ENCODE measurements around the gene SV2C.
"Not testable (repeated sequence)": the region's sequence is repeated elsewhere in the genome, so short reads cannot be mapped to it uniquely, and the experiment has no call there.

SV2C gene

DNA sequence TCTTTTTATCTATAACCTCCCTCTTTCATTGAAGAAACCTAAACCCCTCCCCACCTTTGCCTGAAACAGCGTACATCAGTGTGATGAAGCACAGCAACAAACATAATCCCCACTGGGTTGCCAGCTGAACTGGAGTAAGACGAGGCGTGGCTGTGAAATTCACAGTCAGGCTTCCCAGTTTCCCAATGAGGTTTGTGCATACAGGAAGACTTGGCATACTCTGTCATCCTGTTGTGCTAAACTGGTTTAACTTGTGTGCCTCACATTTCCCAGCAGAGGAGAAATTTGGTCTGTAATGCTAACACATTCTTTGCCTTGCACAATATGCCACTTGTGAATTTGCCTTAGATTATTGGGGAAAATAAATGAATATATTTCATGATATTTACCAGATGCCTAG, 121.5 kb downstream of the SV2C start:
- DNase-seq: no peak

DNA sequence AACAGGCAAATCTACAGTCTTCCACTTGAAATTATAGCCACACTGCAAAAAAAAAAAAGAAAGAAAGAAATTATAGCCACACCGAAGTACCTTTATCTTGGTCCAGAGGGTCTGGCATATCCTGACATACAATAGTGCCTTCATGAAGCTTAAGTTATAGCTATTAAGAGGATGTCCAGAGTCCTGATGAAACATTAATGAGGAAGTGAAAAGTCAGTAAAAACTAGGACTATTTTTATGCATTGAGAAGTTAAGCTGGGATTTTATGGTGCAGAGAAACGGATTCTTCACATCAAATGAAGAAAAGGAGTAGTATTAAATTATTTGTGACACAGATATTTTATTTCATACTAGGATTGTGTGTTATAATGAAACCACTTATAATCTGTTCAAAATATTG, 123.9 kb downstream of the SV2C start:
- DNase-seq: no peak

DNA sequence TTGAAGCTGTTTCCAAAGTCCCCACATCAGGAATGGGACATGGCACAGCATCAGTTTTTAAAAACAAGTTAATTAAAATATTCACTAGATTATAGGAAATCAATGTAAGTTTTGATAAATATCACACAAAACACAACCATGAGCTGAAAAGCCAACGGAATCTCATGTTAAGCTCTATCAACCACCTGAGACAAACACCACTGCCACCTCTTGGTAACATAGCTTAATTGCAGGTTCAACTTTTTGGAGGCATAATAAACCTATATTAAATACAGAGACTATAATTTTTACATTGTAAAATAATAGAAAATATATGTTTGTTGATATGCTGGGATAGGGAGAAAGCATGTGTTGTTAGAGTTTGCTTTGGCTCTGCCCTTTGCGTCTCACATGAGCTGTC, 126.1 kb downstream of the SV2C start:
- no peak for DNase-seq

DNA sequence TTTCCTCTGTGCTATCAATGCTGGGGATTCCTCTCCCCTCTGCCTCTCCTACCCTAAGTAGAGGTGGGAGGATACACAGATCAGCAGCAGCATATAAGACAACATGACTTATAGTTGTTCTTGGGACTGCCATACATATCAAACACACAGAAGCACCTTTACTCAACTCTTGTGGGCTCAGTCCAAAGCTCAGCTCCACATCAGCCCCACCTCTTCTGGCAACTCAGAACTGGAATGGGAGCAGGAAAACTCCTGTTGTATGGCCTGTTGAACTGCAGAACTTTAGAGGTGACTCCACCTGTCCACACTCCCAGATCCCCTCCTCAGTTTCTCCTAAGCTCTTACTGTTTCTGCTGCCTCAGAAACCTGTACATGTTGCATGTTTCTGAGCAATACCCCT, 127.8 kb downstream of the SV2C start:
- no peak for DNase-seq

DNA sequence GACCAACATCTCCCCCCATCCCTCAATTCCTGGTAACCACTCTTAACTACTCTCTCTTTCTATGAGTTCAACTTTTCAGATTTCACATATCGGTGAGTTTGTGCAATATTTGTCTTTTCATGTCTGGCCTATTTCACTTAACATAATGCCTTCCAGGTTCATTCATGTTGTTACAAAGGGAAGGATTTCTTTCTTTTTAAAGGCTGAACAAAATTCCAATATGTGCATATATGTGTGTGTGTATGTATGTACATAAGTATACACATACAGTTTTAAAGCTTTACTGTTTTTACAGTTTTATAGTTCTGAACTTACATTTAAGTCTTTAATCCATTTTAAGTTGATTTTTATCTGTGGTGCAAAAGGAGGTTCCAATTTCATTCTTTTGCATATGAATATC, 130.7 kb downstream of the SV2C start:
- no peak for DNase-seq

DNA sequence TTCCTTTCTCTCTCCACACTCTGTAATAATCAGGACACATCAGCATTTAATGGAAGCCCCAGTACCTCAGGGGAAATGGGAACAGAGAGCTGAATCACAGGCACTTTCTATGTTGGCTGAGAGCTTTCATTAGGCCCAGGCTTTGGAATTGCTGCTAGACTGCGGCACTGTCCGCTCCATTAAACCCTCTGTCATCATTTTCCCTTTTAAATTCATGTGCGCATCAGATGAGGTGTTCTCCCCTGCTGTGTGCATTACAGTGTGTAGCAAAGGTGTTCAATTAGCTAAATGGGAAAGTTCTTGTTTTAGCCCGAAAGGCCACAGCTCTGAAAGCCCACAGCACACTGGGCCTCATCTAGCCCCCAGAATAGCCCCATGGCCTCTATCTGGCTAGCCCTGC, 133.6 kb downstream of the SV2C start:
- DNase-seq: no peak

DNA sequence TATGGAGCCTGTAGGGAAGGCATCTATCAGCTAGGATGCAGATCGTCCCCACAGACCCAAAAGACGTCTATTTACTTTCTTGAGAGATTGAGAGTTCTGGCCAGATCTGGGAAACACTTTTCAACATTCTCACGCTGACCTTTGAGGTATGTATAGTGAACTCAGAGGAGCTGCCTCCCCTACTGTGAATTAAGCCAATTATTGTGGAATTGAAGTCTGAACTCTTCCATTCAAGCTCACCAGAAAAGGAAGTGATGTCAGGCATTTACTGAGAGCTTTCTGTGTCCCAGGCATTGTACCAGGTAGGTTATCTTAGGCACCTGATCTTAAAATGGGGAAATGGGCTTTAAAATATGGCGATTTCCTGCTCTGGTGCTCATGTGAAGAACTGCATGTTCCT, 136.5 kb downstream of the SV2C start:
- no peak for DNase-seq

DNA sequence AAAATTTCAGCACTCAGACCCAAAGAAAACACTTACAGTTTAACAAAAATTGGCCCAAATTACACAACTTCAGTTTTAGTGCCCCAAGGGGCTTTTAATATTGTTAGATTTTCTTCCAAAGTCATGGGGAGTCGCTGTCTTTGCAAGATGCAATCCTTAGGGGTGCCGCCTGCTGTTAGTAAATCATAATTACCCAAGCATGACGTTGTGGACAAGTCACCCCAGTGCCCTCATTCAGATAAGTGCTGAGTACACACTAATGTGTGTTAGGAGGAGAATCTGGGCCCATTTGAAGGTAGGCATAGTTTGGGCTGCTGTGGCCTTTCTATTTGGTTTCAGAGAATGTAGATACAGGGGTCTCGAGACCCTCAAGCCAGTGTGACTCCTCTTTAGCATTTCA, 138.1 kb downstream of the SV2C start:
- DNase-seq: no peak

DNA sequence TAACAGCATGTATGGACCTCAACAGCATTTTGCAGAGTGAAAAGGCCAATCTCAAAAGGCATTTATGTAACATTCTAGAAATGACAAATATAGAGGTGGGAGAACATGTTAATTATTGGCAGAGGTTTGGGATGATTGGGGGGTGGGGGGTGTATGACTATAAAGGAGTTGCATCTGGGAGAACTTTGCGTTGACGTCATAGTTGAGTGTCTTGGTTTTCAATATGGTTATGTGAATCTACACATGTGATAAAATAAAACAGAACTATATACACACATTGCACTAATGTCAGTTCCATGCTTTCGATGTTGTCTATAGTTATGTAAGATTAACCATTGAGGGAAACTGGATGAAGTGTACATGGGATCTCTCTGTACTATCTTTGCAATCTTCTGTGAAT, 139.1 kb downstream of the SV2C start:
- no peak for DNase-seq

DNA sequence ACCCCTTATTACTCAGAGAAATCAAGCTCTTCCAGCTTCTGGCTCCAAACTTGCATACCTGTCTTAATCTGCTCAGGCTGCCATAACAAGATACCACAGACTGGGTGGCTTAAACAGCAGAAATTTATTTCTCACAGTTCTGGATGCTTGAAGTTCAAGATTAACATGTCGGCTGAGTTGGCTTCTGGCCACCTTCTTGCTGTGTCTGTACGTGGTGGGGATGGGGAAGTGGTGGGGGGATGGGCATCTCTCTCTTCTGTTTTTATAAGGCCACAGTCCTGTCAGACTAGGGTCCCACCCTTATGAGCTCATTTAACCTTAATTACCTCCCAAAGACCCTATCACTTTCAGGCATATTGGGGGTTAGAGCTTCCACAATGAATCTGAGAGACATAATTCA, 140.5 kb downstream of the SV2C start:
- DNase-seq: no peak

DNA sequence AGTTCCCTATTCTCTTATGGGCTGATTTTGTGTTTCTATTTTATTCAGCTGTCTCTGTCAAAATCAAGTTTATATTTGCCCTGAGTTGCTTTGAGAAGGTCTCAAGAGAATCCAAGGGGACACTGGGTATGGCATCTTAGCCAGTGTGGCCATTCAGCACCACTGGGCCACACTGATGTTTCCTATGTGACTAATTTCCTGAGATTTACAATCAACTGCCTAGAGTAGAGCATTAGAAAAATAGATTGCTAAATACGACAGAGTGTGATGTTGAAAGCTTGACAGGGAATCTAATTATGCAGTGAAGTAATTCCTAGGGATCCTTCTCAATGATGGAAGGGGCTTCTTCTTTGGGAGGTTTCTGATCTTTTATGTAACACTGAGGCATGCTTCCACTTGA, 141.7 kb downstream of the SV2C start:
- DNase-seq: no peak

DNA sequence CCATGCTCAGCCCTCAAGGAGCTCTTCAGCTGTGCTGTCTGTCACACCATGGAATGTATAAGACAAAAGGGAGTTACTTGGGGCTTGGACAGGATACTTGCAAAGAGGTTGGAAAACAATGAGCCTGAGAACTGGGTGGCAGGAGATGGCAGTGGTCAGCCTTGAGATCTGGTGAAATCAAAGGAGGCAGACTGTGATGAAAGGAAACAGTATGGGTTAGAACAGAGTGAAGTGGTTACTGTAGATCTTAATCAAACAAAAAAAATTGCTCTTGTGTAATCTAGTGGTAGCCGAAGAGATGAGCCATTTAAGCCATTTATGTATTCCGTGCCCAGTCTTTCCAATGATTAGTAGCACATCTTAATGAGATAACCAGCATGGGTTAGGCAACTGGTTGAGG, 142.2 kb downstream of the SV2C start:
- no peak for DNase-seq

DNA sequence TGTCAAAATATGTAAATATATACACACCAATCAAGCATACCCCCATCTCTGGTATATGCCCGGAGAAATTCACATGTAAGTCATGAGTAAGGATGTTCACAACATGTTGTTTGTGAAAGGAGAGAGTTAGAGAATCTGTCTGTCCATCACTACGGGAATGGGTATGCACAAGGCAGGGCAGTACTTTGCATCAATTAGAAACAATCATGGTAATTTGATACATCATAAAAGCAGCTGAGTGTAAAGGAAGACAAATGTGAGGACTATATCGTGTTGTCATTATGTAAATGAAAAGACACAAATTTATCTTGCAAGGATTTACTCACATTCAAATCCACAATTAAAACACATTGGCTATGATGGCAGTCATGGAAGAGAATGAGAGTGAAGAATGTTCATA, 146.7 kb downstream of the SV2C start:
- DNase-seq: no peak

DNA sequence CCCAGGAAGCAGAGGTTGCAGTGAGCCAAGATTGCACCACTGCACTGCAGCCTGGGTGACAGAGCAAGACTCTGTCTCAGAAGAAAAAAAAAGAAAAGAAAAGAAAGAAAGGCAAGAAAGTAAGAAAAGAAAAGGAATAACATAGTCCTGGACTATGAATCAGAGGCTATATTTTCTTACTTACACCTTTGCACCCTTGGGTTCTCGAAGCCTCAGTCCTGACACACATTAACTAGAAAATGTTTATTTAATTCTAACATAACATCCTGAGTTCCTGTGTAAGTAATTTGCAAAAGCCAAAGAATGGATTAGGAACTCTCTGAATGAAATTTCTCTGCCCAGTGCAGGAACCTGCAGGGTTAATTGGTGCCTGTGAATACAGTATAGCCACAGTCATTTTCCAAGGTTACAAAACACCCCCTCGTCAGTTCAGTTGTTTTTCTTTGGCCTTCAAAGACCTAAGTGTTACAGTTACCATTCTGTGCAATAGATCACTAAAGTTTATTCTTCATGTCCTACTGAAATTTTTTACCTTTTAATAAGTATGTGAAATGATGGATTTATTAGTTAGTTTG, 147.6 kb downstream of the SV2C start:
- DNase-seq: no peak

DNA sequence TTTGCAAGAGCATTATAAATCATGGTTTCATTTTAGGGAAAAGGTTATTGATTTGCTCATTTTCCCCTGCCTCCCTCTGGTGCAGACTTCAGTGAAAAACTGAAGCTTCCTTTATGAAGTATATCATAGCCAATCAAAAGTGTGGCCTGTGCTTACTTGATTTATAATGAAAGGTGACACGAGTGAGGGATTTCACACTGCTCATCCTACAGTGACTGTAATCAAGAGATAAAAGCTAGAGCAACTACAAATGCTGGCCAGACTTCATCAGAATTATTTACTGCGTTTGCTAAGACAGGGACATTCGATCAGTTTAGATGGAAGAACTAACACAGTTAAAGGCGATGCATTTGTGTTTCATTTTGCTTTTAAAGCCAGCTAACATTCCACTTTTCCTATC, 151.5 kb downstream of the SV2C start:
- no peak for DNase-seq

DNA sequence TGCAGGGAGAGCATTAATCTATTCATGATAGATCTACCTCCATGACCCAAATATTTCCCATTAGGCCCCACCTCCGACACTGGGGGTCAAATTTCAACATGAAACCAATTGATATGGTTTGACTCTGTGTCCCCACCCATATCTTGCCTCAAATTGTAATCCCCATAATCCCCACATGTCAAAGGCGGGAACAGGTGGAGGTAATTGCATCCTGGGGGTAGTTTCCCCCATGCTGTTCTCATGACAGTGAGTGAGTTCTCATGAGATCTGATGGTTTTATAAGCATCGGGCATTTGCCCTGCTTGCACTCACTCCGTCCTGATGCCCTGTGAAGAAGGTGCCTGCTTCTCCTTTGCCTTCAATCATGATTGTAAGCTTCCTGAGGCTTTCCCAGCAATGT, 153.5 kb downstream of the SV2C start:
- DNase-seq: no peak

DNA sequence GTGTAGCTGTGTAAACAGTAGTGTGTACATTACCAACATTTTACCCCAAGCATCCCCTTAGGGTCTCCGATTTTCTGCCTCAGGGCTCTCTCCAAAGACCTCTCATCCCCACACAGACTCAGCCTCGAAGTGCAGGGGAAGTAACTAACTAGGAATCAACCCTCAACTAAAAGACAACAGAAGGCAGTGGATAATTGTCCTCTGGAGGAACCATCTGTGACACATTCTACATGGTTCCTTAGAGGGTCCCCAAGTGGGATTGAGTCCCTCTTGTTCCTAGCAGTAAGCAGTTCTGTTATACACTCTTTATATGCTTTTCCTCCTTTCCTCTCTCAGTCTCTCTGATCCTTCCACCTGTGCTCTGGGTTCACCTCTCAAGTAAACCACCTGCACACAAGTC, 157.2 kb downstream of the SV2C start:
- DNase-seq: no peak

DNA sequence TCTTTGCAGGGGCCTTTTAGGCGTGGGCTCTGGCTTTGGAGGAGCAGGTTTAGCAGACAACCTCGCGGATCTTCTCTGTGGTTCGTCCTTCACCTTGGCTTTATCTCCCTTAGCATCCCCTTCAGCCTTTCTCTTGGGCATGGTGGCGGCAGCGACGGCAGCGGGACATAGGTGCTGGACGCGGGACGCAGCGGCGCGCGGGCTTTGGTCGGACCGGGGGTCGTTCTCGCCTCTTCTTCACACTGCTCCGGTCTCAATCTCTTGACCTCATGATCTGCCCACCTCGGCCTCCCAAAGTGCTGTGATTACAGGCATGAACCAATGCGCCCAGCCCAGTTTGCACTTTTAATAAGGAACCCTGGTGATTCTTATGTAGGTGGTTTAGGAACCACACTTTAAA, 159.0 kb downstream of the SV2C start:
- DNase-seq: not testable (repeated sequence)

DNA sequence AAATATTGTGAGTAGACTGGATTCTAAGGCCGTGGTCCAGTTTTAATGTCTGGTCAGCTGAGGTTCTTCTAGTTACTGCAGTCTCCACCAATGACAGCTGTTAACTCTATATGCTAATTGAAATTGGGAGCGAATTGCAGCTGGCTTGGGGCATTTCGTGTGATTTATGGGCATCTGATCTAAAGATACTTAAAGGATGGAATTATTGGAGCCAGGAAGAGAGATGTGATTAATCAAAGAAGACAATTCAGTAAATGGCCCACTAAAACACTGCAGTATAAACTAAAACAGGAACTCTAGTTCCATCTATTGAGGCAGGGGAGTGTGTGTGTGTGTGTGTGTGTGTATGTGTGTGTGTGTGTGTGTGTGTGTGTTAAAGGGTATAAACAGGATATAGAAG, 162.4 kb downstream of the SV2C start:
- no peak for DNase-seq

DNA sequence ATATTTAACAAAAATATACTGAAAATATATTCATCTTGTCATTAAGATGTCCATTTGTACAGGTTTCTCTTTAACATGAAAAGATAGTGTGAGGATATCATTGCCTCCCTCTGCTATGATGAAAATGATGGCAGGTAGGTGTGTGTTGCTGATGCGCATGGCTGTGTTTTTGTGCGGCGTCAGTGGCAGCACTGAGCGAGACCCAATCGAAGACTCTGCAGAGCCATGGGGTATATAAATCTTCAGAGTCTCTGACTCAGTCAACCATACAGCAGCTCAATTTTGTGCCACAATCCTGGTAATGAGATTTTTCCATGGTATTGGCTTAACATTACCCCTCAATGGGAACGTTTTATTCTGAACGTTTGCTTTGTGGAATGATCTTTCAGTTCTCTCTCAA, 166.4 kb downstream of the SV2C start:
- DNase-seq: no peak

DNA sequence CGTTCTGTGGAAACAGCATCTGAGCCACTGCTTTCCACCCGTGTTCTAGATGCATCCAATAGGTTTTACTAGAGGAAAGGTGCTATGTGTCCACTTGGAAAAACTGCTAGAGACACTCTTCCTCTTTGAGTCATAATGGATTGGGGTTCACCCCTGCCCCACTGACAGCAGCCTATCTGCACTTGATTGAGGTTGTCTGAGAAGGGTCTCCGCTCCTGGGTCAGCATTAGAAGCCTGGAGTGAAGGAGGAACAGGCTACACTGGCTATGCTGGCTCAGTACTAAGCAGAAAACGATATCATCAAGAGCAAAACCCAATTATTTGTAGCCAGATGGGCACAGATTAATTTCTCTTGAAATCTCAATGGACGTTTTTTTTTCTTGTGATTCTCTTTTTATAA, 167.3 kb downstream of the SV2C start:
- DNase-seq: no peak

DNA sequence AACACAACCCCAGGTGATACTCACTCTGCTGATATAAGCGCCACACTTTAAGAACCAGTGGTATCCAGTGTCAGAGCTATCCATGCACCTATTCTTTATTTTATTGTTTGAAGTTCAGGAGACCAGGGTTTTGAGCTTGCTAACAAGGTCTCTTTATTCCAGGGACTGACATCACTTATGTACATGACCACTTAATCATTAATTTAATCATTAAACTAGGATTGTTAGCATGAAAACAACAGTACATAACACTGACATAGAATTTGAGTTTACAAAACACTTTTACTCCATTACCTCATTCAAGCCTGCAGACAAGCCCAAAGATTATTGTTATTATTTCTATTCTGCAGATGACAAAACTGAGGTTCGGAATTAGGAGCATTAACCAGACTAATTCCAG, 168.5 kb downstream of the SV2C start:
- no peak for DNase-seq

DNA sequence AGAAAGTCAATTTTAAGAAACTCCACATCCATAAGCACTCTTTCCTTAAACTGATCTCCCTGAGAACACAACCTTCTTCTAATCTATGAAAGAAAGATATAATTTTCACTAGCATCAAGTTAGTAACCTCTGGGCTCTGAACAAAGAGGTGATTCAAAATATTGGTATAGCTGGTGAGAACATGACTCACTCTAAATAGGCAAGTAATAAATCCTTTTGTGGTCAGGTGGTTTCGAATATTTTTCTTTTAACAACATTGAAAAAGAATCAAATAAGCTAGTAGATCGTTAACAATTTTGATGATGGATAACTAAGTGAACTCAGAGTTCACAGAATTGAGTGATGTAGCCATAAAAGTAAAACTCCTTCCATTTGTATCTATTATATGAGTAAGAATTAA, 169.3 kb downstream of the SV2C start:
- no peak for DNase-seq

DNA sequence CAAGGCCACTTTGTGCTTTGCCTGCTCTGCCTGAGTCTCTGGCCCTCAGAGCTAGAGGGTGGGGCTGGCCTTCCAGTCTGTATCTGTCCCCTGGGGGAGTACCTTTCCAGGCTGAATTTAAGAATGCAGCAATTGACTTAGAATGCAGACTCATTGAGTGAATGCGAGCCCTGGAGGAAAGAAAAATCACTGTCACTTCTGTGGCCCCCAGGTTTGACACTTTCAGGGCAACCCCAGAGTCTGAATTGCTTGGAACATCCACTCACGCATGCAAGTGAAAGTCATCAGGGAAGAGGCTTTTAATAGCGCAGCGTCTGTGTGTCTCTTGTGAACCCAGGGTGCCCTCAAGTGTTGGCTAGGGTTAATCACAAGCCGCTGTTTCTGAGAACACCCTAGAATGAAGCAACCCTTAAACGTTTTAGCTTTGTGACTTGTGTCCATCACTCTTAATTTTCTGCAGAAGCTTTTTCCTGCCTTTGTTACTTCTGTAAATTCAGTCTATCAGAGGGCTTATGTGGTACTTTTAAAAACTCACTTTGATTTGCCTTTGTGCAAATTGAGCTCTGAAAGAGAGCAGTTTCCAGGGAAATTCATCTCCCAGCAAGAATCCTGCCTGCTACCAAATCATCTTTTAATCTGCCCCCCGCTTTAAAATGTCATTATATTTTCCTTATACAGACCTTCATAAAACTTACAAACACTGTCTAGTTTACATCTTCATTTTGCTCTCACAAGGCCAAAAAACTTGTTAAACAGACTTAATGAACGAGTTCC, 173.1 kb downstream of the SV2C start:
- DNase-seq: peak; percentile 9 to 53

DNA sequence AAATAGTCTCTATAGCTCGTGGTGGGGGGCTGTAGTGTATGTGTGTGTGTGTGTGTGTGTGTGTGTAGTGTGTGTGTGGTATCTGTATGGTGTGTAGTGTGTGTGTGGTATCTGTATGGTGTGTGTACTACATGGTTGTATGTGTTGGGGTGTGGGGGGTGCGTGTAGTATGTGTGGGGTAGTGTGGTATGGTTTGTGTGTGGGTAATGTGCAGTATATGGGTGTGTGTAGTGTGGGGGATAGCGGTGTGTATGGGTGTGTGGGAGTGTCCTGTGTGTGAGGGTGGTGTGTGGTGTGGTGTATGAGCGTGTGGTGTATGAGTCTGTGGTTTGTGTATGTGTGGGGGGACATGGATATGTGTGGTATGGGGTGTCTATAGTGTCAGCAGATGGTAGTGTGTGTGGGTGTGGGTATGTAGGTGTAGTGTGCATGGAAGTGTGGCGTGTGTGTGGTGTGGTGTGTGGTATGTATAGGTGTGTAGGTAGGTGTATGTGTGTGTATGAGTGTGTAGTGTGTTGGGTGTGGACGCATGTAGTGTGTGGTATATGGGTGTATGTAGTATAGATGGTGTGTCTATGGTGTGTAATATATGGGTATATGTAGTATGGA, 174.1 kb downstream of the SV2C start:
- DNase-seq: no peak

All from NCI-H446 (cell line).